ENCODE data around the gene LAIR1.

Gene LAIR1

GRCh38 chr19:54364775-54365257, at the start of gene LAIR1:
Gene LAIR1 (minus strand): TSS chr19:54364931. CDS start chr19:54364804, 127 bp downstream.
- Histone ChIP-seq H3K27me3 (ENCODE audit: control insufficient read depth in 1 of 2, insufficient read depth in 2 of 2, low read length in 2 of 2) (no peaks in the 10 kb centered on the region), H3K9me3 (ENCODE audit: control insufficient read depth in 2 of 2, low read length in 2 of 2) (no peaks in the 10 kb centered on the region), H3K27ac (ENCODE audit: low read length) (no peak within 1 kb of the TSS), H3K9ac (ENCODE audit: low read length in 2 of 2) (no peak within 1 kb of the TSS), H3K36me3 (ENCODE audit: control insufficient read depth in 2 of 2, insufficient read depth in 2 of 2, low read length in 2 of 2) (no peaks in the 10 kb centered on the region), H3K4me1 (ENCODE audit: control insufficient read depth, insufficient read depth, low read length) (peaks cover 3% of the 10 kb centered on the region), H3K4me3 (ENCODE audit: low read length in 2 of 2) (no peak within 1 kb of the TSS)

- Histone ChIP-seq H3K9me3 (ENCODE audit: control insufficient read depth in 2 of 2, low read length in 2 of 2) (no peaks in the 10 kb centered on the region), H3K27ac (ENCODE audit: low read length) (no peak overlapping the region), H3K27me3 (ENCODE audit: control insufficient read depth in 1 of 2, insufficient read depth in 2 of 2, low read length in 2 of 2) (peaks cover 37 to 50% of the 10 kb centered on the region in 2 donors)
These were observed 49.4 kb upstream of the LAIR1 start for GRCh38 chr19:54414156-54414555.

GRCh38 chr19:54412877-54413276, 48.1 kb upstream of the LAIR1 start:
- H3K27me3 ChIP-seq (ENCODE audit: control insufficient read depth in 1 of 2, insufficient read depth in 2 of 2, low read length in 2 of 2): peaks cover 32 to 40% of the 10 kb centered on the region in 2 donors
- H3K27ac ChIP-seq (ENCODE audit: low read length): no peak overlapping the region
- no peaks in the 10 kb centered on the region for H3K9me3 ChIP-seq (ENCODE audit: control insufficient read depth in 2 of 2, low read length in 2 of 2)
- no peaks in the 10 kb centered on the region for H3K4me1 ChIP-seq (ENCODE audit: control insufficient read depth, insufficient read depth, low read length)
- no peak overlapping the region for H3K4me3 ChIP-seq (ENCODE audit: low read length in 2 of 2)
- H3K9ac ChIP-seq (ENCODE audit: low read length in 2 of 2): no peak overlapping the region
- no peaks in the 10 kb centered on the region for H3K36me3 ChIP-seq (ENCODE audit: control insufficient read depth in 2 of 2, insufficient read depth in 2 of 2, low read length in 2 of 2)

More at GRCh38 chr19:54414156-54414555, 49.4 kb upstream of the LAIR1 start:
- Histone ChIP-seq H3K4me3 (ENCODE audit: low read length in 2 of 2) (no peak overlapping the region), H3K9ac (ENCODE audit: low read length in 2 of 2) (no peak overlapping the region), H3K36me3 (ENCODE audit: control insufficient read depth in 2 of 2, insufficient read depth in 2 of 2, low read length in 2 of 2) (no peaks in the 10 kb centered on the region), H3K4me1 (ENCODE audit: control insufficient read depth, insufficient read depth, low read length) (no peaks in the 10 kb centered on the region)

- Histone ChIP-seq H3K4me3 (ENCODE audit: low read length in 2 of 2) (no peak overlapping the region), H3K27me3 (ENCODE audit: control insufficient read depth in 1 of 2, insufficient read depth in 2 of 2, low read length in 2 of 2) (peaks cover 22 to 24% of the 10 kb centered on the region in 2 donors), H3K27ac (ENCODE audit: low read length) (no peak overlapping the region)
These were observed 46.3 kb upstream of the LAIR1 start for GRCh38 chr19:54411033-54411432.

GRCh38 chr19:54408456-54409026, 43.8 kb upstream of the LAIR1 start:
- H3K36me3 ChIP-seq (ENCODE audit: control insufficient read depth in 2 of 2, insufficient read depth in 2 of 2, low read length in 2 of 2): no peaks in the 10 kb centered on the region
- peaks cover 4 to 13% of the 10 kb centered on the region in 2 donors for H3K27me3 ChIP-seq (ENCODE audit: control insufficient read depth in 1 of 2, insufficient read depth in 2 of 2, low read length in 2 of 2)
- H3K27ac ChIP-seq (ENCODE audit: low read length): no peak overlapping the region
- H3K4me1 ChIP-seq (ENCODE audit: control insufficient read depth, insufficient read depth, low read length): no peaks in the 10 kb centered on the region
- no peaks in the 10 kb centered on the region for H3K9me3 ChIP-seq (ENCODE audit: control insufficient read depth in 2 of 2, low read length in 2 of 2)
- no peak overlapping the region for H3K4me3 ChIP-seq (ENCODE audit: low read length in 2 of 2)
- H3K9ac ChIP-seq (ENCODE audit: low read length in 2 of 2): no peak overlapping the region

More at GRCh38 chr19:54411033-54411432, 46.3 kb upstream of the LAIR1 start:
- Histone ChIP-seq H3K4me1 (ENCODE audit: control insufficient read depth, insufficient read depth, low read length) (no peaks in the 10 kb centered on the region), H3K9ac (ENCODE audit: low read length in 2 of 2) (no peak overlapping the region), H3K9me3 (ENCODE audit: control insufficient read depth in 2 of 2, low read length in 2 of 2) (no peaks in the 10 kb centered on the region), H3K36me3 (ENCODE audit: control insufficient read depth in 2 of 2, insufficient read depth in 2 of 2, low read length in 2 of 2) (no peaks in the 10 kb centered on the region)

- no peak overlapping the region for H3K27ac ChIP-seq (ENCODE audit: low read length)
- no peak overlapping the region for H3K4me3 ChIP-seq (ENCODE audit: low read length in 2 of 2)
- peaks cover 4 to 11% of the 10 kb centered on the region in 2 donors for H3K27me3 ChIP-seq (ENCODE audit: control insufficient read depth in 1 of 2, insufficient read depth in 2 of 2, low read length in 2 of 2)
- H3K4me1 ChIP-seq (ENCODE audit: control insufficient read depth, insufficient read depth, low read length): no peaks in the 10 kb centered on the region
- no peaks in the 10 kb centered on the region for H3K36me3 ChIP-seq (ENCODE audit: control insufficient read depth in 2 of 2, insufficient read depth in 2 of 2, low read length in 2 of 2)
- H3K9ac ChIP-seq (ENCODE audit: low read length in 2 of 2): no peak overlapping the region
- no peaks in the 10 kb centered on the region for H3K9me3 ChIP-seq (ENCODE audit: control insufficient read depth in 2 of 2, low read length in 2 of 2)
These were observed 43.0 kb upstream of the LAIR1 start for GRCh38 chr19:54407780-54408179.

GRCh38 chr19:54405628-54406027, 40.9 kb upstream of the LAIR1 start:
- H3K9ac ChIP-seq (ENCODE audit: low read length in 2 of 2): no peak overlapping the region

GRCh38 chr19:54403054-54403453, 38.3 kb upstream of the LAIR1 start:
- Histone ChIP-seq H3K4me1 (ENCODE audit: control insufficient read depth, insufficient read depth, low read length) (no peaks in the 10 kb centered on the region), H3K36me3 (ENCODE audit: control insufficient read depth in 2 of 2, insufficient read depth in 2 of 2, low read length in 2 of 2) (no peaks in the 10 kb centered on the region), H3K9me3 (ENCODE audit: control insufficient read depth in 2 of 2, low read length in 2 of 2) (no peaks in the 10 kb centered on the region), H3K27me3 (ENCODE audit: control insufficient read depth in 1 of 2, insufficient read depth in 2 of 2, low read length in 2 of 2) (peaks cover 0 to 4% of the 10 kb centered on the region in 2 donors), H3K4me3 (ENCODE audit: low read length in 2 of 2) (no peak overlapping the region), H3K9ac (ENCODE audit: low read length in 2 of 2) (no peak overlapping the region), H3K27ac (ENCODE audit: low read length) (no peak overlapping the region)

More at GRCh38 chr19:54405628-54406027, 40.9 kb upstream of the LAIR1 start:
- Histone ChIP-seq H3K4me3 (ENCODE audit: low read length in 2 of 2) (no peak overlapping the region), H3K9me3 (ENCODE audit: control insufficient read depth in 2 of 2, low read length in 2 of 2) (no peaks in the 10 kb centered on the region), H3K4me1 (ENCODE audit: control insufficient read depth, insufficient read depth, low read length) (no peaks in the 10 kb centered on the region), H3K27ac (ENCODE audit: low read length) (no peak overlapping the region), H3K36me3 (ENCODE audit: control insufficient read depth in 2 of 2, insufficient read depth in 2 of 2, low read length in 2 of 2) (no peaks in the 10 kb centered on the region), H3K27me3 (ENCODE audit: control insufficient read depth in 1 of 2, insufficient read depth in 2 of 2, low read length in 2 of 2) (peaks cover 2 to 11% of the 10 kb centered on the region in 2 donors)

- H3K9me3 ChIP-seq (ENCODE audit: control insufficient read depth in 2 of 2, low read length in 2 of 2): no peaks in the 10 kb centered on the region
- H3K27me3 ChIP-seq (ENCODE audit: control insufficient read depth in 1 of 2, insufficient read depth in 2 of 2, low read length in 2 of 2): peaks cover 0 to 2% of the 10 kb centered on the region in 2 donors
- H3K27ac ChIP-seq (ENCODE audit: low read length): no peak overlapping the region
- no peak overlapping the region for H3K9ac ChIP-seq (ENCODE audit: low read length in 2 of 2)
- H3K4me1 ChIP-seq (ENCODE audit: control insufficient read depth, insufficient read depth, low read length): no peaks in the 10 kb centered on the region
- H3K36me3 ChIP-seq (ENCODE audit: control insufficient read depth in 2 of 2, insufficient read depth in 2 of 2, low read length in 2 of 2): no peaks in the 10 kb centered on the region
- H3K4me3 ChIP-seq (ENCODE audit: low read length in 2 of 2): no peak overlapping the region
These were observed 36.2 kb upstream of the LAIR1 start for GRCh38 chr19:54400913-54401312.

GRCh38 chr19:54399189-54399588, 34.5 kb upstream of the LAIR1 start:
- Histone ChIP-seq H3K27me3 (ENCODE audit: control insufficient read depth in 1 of 2, insufficient read depth in 2 of 2, low read length in 2 of 2) (peaks cover 0 to 4% of the 10 kb centered on the region in 2 donors), H3K36me3 (ENCODE audit: control insufficient read depth in 2 of 2, insufficient read depth in 2 of 2, low read length in 2 of 2) (no peaks in the 10 kb centered on the region), H3K9ac (ENCODE audit: low read length in 2 of 2) (no peak overlapping the region), H3K27ac (ENCODE audit: low read length) (no peak overlapping the region), H3K9me3 (ENCODE audit: control insufficient read depth in 2 of 2, low read length in 2 of 2) (no peaks in the 10 kb centered on the region), H3K4me3 (ENCODE audit: low read length in 2 of 2) (no peak overlapping the region), H3K4me1 (ENCODE audit: control insufficient read depth, insufficient read depth, low read length) (no peaks in the 10 kb centered on the region)

- no peak overlapping the region for H3K27ac ChIP-seq (ENCODE audit: low read length)
- peaks cover 5 to 8% of the 10 kb centered on the region in 2 donors for H3K27me3 ChIP-seq (ENCODE audit: control insufficient read depth in 1 of 2, insufficient read depth in 2 of 2, low read length in 2 of 2)
- H3K36me3 ChIP-seq (ENCODE audit: control insufficient read depth in 2 of 2, insufficient read depth in 2 of 2, low read length in 2 of 2): no peaks in the 10 kb centered on the region
- H3K9ac ChIP-seq (ENCODE audit: low read length in 2 of 2): no peak overlapping the region
- no peaks in the 10 kb centered on the region for H3K4me1 ChIP-seq (ENCODE audit: control insufficient read depth, insufficient read depth, low read length)
- H3K4me3 ChIP-seq (ENCODE audit: low read length in 2 of 2): no peak overlapping the region
- no peaks in the 10 kb centered on the region for H3K9me3 ChIP-seq (ENCODE audit: control insufficient read depth in 2 of 2, low read length in 2 of 2)
These were observed 31.0 kb upstream of the LAIR1 start for GRCh38 chr19:54395685-54396084.
